Neuron (in vitro differentiated cells): Measurements from ENCODE around the gene MTO1.
"Not testable (repeated sequence)": the region's sequence is repeated elsewhere in the genome, so short reads cannot be mapped to it uniquely, and the experiment has no call there.

Experiments
- H2AFZ ChIP-seq: one replicate; pipeline ENCODE4 v1.6.1; 2013; ENCODE audit warnings: low read depth, mild to moderate bottlenecking, inconsistent platforms, low read length, moderate library complexity
- H3K27me3 ChIP-seq: one replicate; pipeline ENCODE4 v1.6.1; 2013; ENCODE audit warnings: low read length; ENCODE audit not compliant: insufficient read depth
- H3K36me3 ChIP-seq: one replicate; pipeline ENCODE4 v1.6.1; 2013; ENCODE audit warnings: low read length; ENCODE audit not compliant: insufficient read depth
- H3K4me1 ChIP-seq: one replicate; pipeline ENCODE4 v1.6.1; 2013; ENCODE audit warnings: low read length; ENCODE audit not compliant: insufficient read depth
- H3K4me3 ChIP-seq: 2 replicates; pipeline ENCODE4 v1.5.1; 2013; ENCODE audit warnings: mild to moderate bottlenecking, low read length, moderate library complexity
- H3K9me3 ChIP-seq: one replicate; pipeline ENCODE4 v1.6.1; 2013; ENCODE audit warnings: low read length

Gene MTO1

GRCh38 chr6:73523434-73524123 lies 62.0 kb downstream of the MTO1 start:
- Histone ChIP-seq H3K4me1 (peaks cover 13% of the 10 kb centered on the region), H3K27me3 (no peaks in the 10 kb centered on the region), H3K4me3 (no peak overlapping the region), H2AFZ (no peak overlapping the region), H3K36me3 (peaks cover 17% of the 10 kb centered on the region), H3K9me3 (no peaks in the 10 kb centered on the region)

GRCh38 chr6:73525546-73526330 lies 64.2 kb downstream of the MTO1 start:
- Histone ChIP-seq H3K36me3 (no peaks in the 10 kb centered on the region), H3K4me1 (peaks cover 4% of the 10 kb centered on the region), H3K4me3 (no peak overlapping the region), H3K27me3 (no peaks in the 10 kb centered on the region), H2AFZ (no peak overlapping the region), H3K9me3 (no peaks in the 10 kb centered on the region)

GRCh38 chr6:73528897-73529296 lies 67.4 kb downstream of the MTO1 start:
- Histone ChIP-seq H3K4me3 (no peak overlapping the region), H3K27me3 (no peaks in the 10 kb centered on the region), H3K4me1 (no peaks in the 10 kb centered on the region), H3K9me3 (no peaks in the 10 kb centered on the region), H2AFZ (no peak overlapping the region), H3K36me3 (no peaks in the 10 kb centered on the region)

GRCh38 chr6:73532293-73532692 lies 70.8 kb downstream of the MTO1 start:
- H2AFZ ChIP-seq, result no peak overlapping the region
- H3K27me3 ChIP-seq, result no peaks in the 10 kb centered on the region
- H3K9me3 ChIP-seq, result no peaks in the 10 kb centered on the region
- no peaks in the 10 kb centered on the region for H3K4me1 ChIP-seq
- H3K4me3 ChIP-seq, result no peak overlapping the region
- no peaks in the 10 kb centered on the region for H3K36me3 ChIP-seq

GRCh38 chr6:73534628-73535027 lies 73.1 kb downstream of the MTO1 start:
- Histone ChIP-seq H3K4me3 (no peak overlapping the region), H3K27me3 (no peaks in the 10 kb centered on the region), H2AFZ (no peak overlapping the region), H3K4me1 (no peaks in the 10 kb centered on the region), H3K9me3 (no peaks in the 10 kb centered on the region), H3K36me3 (no peaks in the 10 kb centered on the region)

GRCh38 chr6:73537677-73538076 lies 76.1 kb downstream of the MTO1 start:
- no peaks in the 10 kb centered on the region for H3K27me3 ChIP-seq

GRCh38 chr6:73538116-73538779 lies 76.7 kb downstream of the MTO1 start:
- Histone ChIP-seq H2AFZ (no peak overlapping the region), H3K36me3 (no peaks in the 10 kb centered on the region)

More at GRCh38 chr6:73537677-73538076, 76.1 kb downstream of the MTO1 start:
- no peaks in the 10 kb centered on the region for H3K9me3 ChIP-seq
- H3K36me3 ChIP-seq, result no peaks in the 10 kb centered on the region
- no peaks in the 10 kb centered on the region for H3K4me1 ChIP-seq
- no peak overlapping the region for H2AFZ ChIP-seq
- no peak overlapping the region for H3K4me3 ChIP-seq

GRCh38 chr6:73542481-73542880 lies 80.9 kb downstream of the MTO1 start:
- not testable (repeated sequence) for H3K4me3 ChIP-seq, H3K27me3 ChIP-seq, H3K36me3 ChIP-seq, H2AFZ ChIP-seq, H3K4me1 ChIP-seq, H3K9me3 ChIP-seq

More at GRCh38 chr6:73538116-73538779, 76.7 kb downstream of the MTO1 start:
- H3K9me3 ChIP-seq, result no peaks in the 10 kb centered on the region
- no peaks in the 10 kb centered on the region for H3K27me3 ChIP-seq
- no peaks in the 10 kb centered on the region for H3K4me1 ChIP-seq
- no peak overlapping the region for H3K4me3 ChIP-seq

GRCh38 chr6:73542891-73543290 lies 81.4 kb downstream of the MTO1 start:
- Histone ChIP-seq H3K27me3 (no peaks in the 10 kb centered on the region), H3K4me1 (no peaks in the 10 kb centered on the region), H3K36me3 (no peaks in the 10 kb centered on the region), H2AFZ (no peak overlapping the region), H3K4me3 (no peak overlapping the region), H3K9me3 (no peaks in the 10 kb centered on the region)

- no peak overlapping the region for H3K4me3 ChIP-seq
- no peaks in the 10 kb centered on the region for H3K36me3 ChIP-seq
- no peaks in the 10 kb centered on the region for H3K4me1 ChIP-seq
- no peaks in the 10 kb centered on the region for H3K9me3 ChIP-seq
- no peaks in the 10 kb centered on the region for H3K27me3 ChIP-seq
- H2AFZ ChIP-seq, result no peak overlapping the region
Measured at GRCh38 chr6:73547036-73547435, 85.5 kb downstream of the MTO1 start.

GRCh38 chr6:73548458-73549446 lies 87.2 kb downstream of the MTO1 start:
- no peak overlapping the region for H2AFZ ChIP-seq
- no peaks in the 10 kb centered on the region for H3K4me1 ChIP-seq
- no peaks in the 10 kb centered on the region for H3K27me3 ChIP-seq
- no peaks in the 10 kb centered on the region for H3K9me3 ChIP-seq
- no peak overlapping the region for H3K4me3 ChIP-seq
- no peaks in the 10 kb centered on the region for H3K36me3 ChIP-seq

- H3K4me1 ChIP-seq, H2AFZ ChIP-seq, H3K4me3 ChIP-seq, H3K9me3 ChIP-seq, H3K27me3 ChIP-seq, H3K36me3 ChIP-seq: not testable (repeated sequence)
Measured at GRCh38 chr6:73551115-73551514, 89.6 kb downstream of the MTO1 start.
